K562 (cell line): ENCODE measurements around the gene TMEM129. TPM values are rescaled to one million over a fixed set of nuclear protein-coding genes. Genes with fewer than 3 reads are reported as not detected.

Experiments used
- ADNP ChIP-seq: fragments of 200-800 bp; sonication (Bioruptor generic); IDR thresholded peaks from 2 replicates; pipeline ENCODE4 v1.6.1; 2016; ENCODE audit warnings: missing genetic modification characterization, missing compliant biosample characterization
- ASH1L ChIP-seq: fragments of 450-650 bp; IDR thresholded peaks from 2 replicates; pipeline ENCODE4 v1.6.1; 2018; ENCODE audit warnings: borderline replicate concordance, mild to moderate bottlenecking, low read depth; ENCODE audit not compliant: partially characterized antibody
- ATF1 ChIP-seq, 2 experiments: fragments of 450-650 bp in 1 of 2; IDR thresholded peaks; 2 replicates each; pipeline ENCODE4 v1.6.1; 2016; ENCODE audit warnings: missing compliant biosample characterization in 1 of 2, missing genetic modification characterization in 1 of 2
- E4F1 ChIP-seq: fragments of 250-450 bp; sonication (Bioruptor Pico); IDR thresholded peaks from 2 replicates; pipeline ENCODE4 v1.5.0; 2021; ENCODE audit warnings: mild to moderate bottlenecking, borderline replicate concordance
- EP300 ChIP-seq: IDR thresholded peaks from 2 replicates; pipeline ENCODE4 v1.6.1; 2012; ENCODE audit warnings: low read length, improper control_type of control experiment
- FOXJ3 ChIP-seq: sonication (generic); formaldehyde crosslinking; IDR thresholded peaks from 2 replicates; pipeline ENCODE4 v1.4.0; 2020; ENCODE audit warnings: mild to moderate bottlenecking, missing genetic modification reagents
- HNRNPK ChIP-seq: fragments of 200-400 bp; formaldehyde crosslinking; IDR thresholded peaks from one replicate; pipeline ENCODE4 v1.6.1; 2018; ENCODE audit warnings: mild to moderate bottlenecking, low read depth, low read length; ENCODE audit not compliant: poor library complexity, severe bottlenecking
- HNRNPUL1 ChIP-seq: fragments of 200-400 bp; formaldehyde crosslinking; IDR thresholded peaks from 2 replicates; pipeline ENCODE4 v1.6.1; 2017; ENCODE audit warnings: low read length
- KLF6 ChIP-seq: fragments of 250-450 bp; sonication (Bioruptor Pico); IDR thresholded peaks from 2 replicates; pipeline ENCODE4 v1.4.0; 2020; ENCODE audit warnings: mild to moderate bottlenecking, moderate library complexity, borderline replicate concordance
- NCOA2 ChIP-seq, 2 experiments: fragments of 450-650 bp; IDR thresholded peaks; 2 replicates each; pipeline ENCODE4 v1.6.1; 2018; ENCODE audit warnings: mild to moderate bottlenecking in 2 of 2, moderate library complexity in 1 of 2; ENCODE audit not compliant: partially characterized antibody in 2 of 2
- NR2C2 ChIP-seq, 2 experiments: fragments of 200-800 bp in 1 of 2; sonication (Bioruptor generic) in 1 of 2; sonication (generic) in 1 of 2; formaldehyde crosslinking in 1 of 2; IDR thresholded peaks; 2 replicates each; pipeline versions ENCODE4 v1.6.1 to v1.8.0; 2016 to 2022; ENCODE audit warnings: mild to moderate bottlenecking in 1 of 2, missing compliant biosample characterization in 1 of 2, missing genetic modification characterization in 1 of 2, missing genetic modification reagents in 1 of 2
- POLR2B ChIP-seq: fragments of 450-650 bp; IDR thresholded peaks from 2 replicates; pipeline ENCODE4 v1.6.1; 2018; ENCODE audit warnings: low read depth; ENCODE audit not compliant: partially characterized antibody
- RBBP5 ChIP-seq: fragments of 200-600 bp; sonication (generic); IDR thresholded peaks from 2 replicates; pipeline ENCODE4 v1.6.1; 2012; ENCODE audit warnings: borderline replicate concordance, mild to moderate bottlenecking, low read length, control low read depth, inconsistent platforms; ENCODE audit not compliant: insufficient read depth, poor library complexity, severe bottlenecking
- RBM14 ChIP-seq: fragments of 200-400 bp; formaldehyde crosslinking; IDR thresholded peaks from 2 replicates; pipeline ENCODE4 v1.6.1; 2018; ENCODE audit warnings: low read depth, mild to moderate bottlenecking, low read length, moderate library complexity, borderline replicate concordance; ENCODE audit not compliant: insufficient read depth
- TAF1 ChIP-seq: IDR thresholded peaks from 2 replicates; pipeline ENCODE4 v1.6.1; 2011; ENCODE audit warnings: mild to moderate bottlenecking, low read length, moderate library complexity; ENCODE audit not compliant: insufficient read depth, control insufficient read depth, severe bottlenecking; ENCODE audit errors: extremely low read depth
- ZBTB12 ChIP-seq: fragments of 250-450 bp; sonication (Bioruptor Pico); IDR thresholded peaks from 2 replicates; pipeline ENCODE4 v1.4.0; 2020
- ZFP1 ChIP-seq: fragments of 450-650 bp; formaldehyde crosslinking; IDR thresholded peaks from 2 replicates; pipeline ENCODE4 v1.4.0; 2020; ENCODE audit warnings: mild to moderate bottlenecking, mixed read lengths
- ZNF184 ChIP-seq: sonication (generic); formaldehyde crosslinking; IDR thresholded peaks from 2 replicates; pipeline ENCODE4 v1.5.0; 2020; ENCODE audit warnings: missing genetic modification reagents
- ZNF24 ChIP-seq: fragments of 450-650 bp; IDR thresholded peaks from 2 replicates; pipeline ENCODE4 v1.6.1; 2016
- ZNF431 ChIP-seq: sonication (generic); formaldehyde crosslinking; IDR thresholded peaks from 2 replicates; pipeline ENCODE4 v1.8.0; 2022; ENCODE audit warnings: mild to moderate bottlenecking, missing genetic modification reagents
- ZNF449 ChIP-seq: fragments of 250-450 bp; sonication (Bioruptor Pico); IDR thresholded peaks from 2 replicates; pipeline ENCODE4 v1.8.0; 2022; ENCODE audit warnings: moderate library complexity, mild to moderate bottlenecking, inconsistent platforms
- polyA plus RNA-seq, 8 experiments: library from polyadenylated mRNA; depleted of rRNA in 4 of 8; stranded (reverse) in 5 of 8; unstranded in 3 of 8; fragments of >200 nt; fragmentation: Nextera tagmentation in 2 of 8; fragmentation: Illumina TruSeq in 1 of 8; extraction: Ambion mirVana in 2 of 8; extraction: Trizol in 1 of 8; gene quantifications; 2 replicates each; pipeline versions ENCODE4 v1.2.1 to v1.2.3, GENCODE V29; 2011 to 2014; ENCODE audit warnings: inconsistent platforms in 1 of 8, missing spikeins in 1 of 8
- total RNA-seq, 7 experiments: library from RNA; depleted of rRNA in 6 of 7; stranded (reverse); fragments of >200 nt in 6 of 7; fragmentation: Illumina TruSeq in 2 of 7; extraction: Trizol in 2 of 7; gene quantifications; 2 replicates each; pipeline versions ENCODE4 v1.2.1 to v1.2.3, GENCODE V29; 2011 to 2021; ENCODE audit warnings: low replicate concordance in 1 of 7

TMEM129 gene
- total and polyA plus RNA-seq, 9 of the 15 experiments (the other 6 are each of a cell fraction or from before 2014, with no cell fraction given): 0.34 to 47.2 (median 18.8) TPM

GRCh38 chr4:1746265-1746691 is 25.2 kb upstream of the TMEM129 start (continued):
- TF ChIP-seq ZNF449: no peak
- TF ChIP-seq ZFP1: no peak
- TF ChIP-seq RBBP5: no peak
- no peak for TF ChIP-seq ZBTB12 (CRISPR knock-in tag)
- TF ChIP-seq RBM14: no peak
- TF ChIP-seq ZNF24: no peak
- TF ChIP-seq ZNF431: no peak
- no peak for TF ChIP-seq ASH1L
- no peak for TF ChIP-seq EP300
- TF ChIP-seq HNRNPK: no peak
- TF ChIP-seq HNRNPUL1: no peak
- no peak for TF ChIP-seq NCOA2 (IDR thresholded peaks at IDR 0.05; ENCODE audit: partially characterized antibody in 2 of 2)
- no peak for TF ChIP-seq E4F1 (CRISPR knock-in tag)
- TF ChIP-seq FOXJ3 (CRISPR knock-in tag): no peak
- no peak for TF ChIP-seq TAF1
- TF ChIP-seq POLR2B: no peak
- TF ChIP-seq ADNP (tag): no peak
- TF ChIP-seq KLF6: no peak
- no peak for TF ChIP-seq ATF1 (CRISPR knock-in tag; IDR thresholded peaks at IDR 0.05)
- TF ChIP-seq ATF1 (tag; IDR thresholded peaks at IDR 0.05): no peak
- TF ChIP-seq NR2C2 (CRISPR knock-in tag; IDR thresholded peaks at IDR 0.05): no peak
- no peak for TF ChIP-seq NR2C2 (tag; IDR thresholded peaks at IDR 0.05)
- no peak for TF ChIP-seq ZNF184 (CRISPR knock-in tag)
